Right lobe of liver (tissue), 6 donors: ENCODE results near the gene METTL25. TPM values are rescaled to one million over a fixed set of nuclear protein-coding genes. Genes with fewer than 3 reads are reported as not detected.

Experiments used
- ATAC-seq, 4 donors: fragments of 200-7000 bp; cut with Tn5 transposase; one replicate each; pipeline ENCODE4 v1.9.1; 2020; ENCODE audit warnings: mild to moderate bottlenecking in 4 of 4, moderate library complexity in 4 of 4
- DNase-seq, 3 donors: peaks; one replicate each; pipeline ENCODE4 v3.0.0-alpha.2; 2020
- H3K27ac ChIP-seq, 3 donors: fragments of 200-600 bp; one replicate each; pipeline ENCODE4 v1.8.0; 2022
- H3K27me3 ChIP-seq, 2 donors: fragments of 200-600 bp; one replicate each; pipeline ENCODE4 v1.8.0; 2022
- H3K36me3 ChIP-seq, 4 donors: fragments of 200-600 bp; sonication (generic) in 1 of 4; one replicate each; pipeline versions ENCODE4 v1.5.1 to v1.8.0; 2017 to 2022; ENCODE audit warnings: control low read depth in 1 of 4
- H3K4me1 ChIP-seq, 4 donors: fragments of 200-600 bp; sonication (generic) in 1 of 4; one replicate each; pipeline versions ENCODE4 v1.5.1 to v1.8.0; 2017 to 2022; ENCODE audit warnings: control low read depth in 1 of 4
- H3K4me3 ChIP-seq, 3 donors: fragments of 200-600 bp; one replicate each; pipeline ENCODE4 v1.8.0; 2022
- H3K9me3 ChIP-seq, 4 donors: fragments of 200-600 bp; sonication (generic) in 1 of 4; one replicate each; pipeline versions ENCODE4 v1.5.1 to v1.8.0; 2017 to 2022; ENCODE audit warnings: control low read depth in 1 of 4
- CTCF ChIP-seq, 4 donors: fragments of 200-600 bp in 3 of 4; fragments of 450-650 bp in 1 of 4; IDR thresholded peaks; one replicate each; pipeline versions ENCODE4 v1.5.1 to v1.8.0; 2016 to 2022; ENCODE audit warnings: antibody characterized with exemption in 4 of 4, mild to moderate bottlenecking in 2 of 4
- POLR2A ChIP-seq: fragments of 450-650 bp; IDR thresholded peaks from one replicate; pipeline ENCODE4 v1.6.1; 2017; ENCODE audit warnings: antibody characterized with exemption, mild to moderate bottlenecking
- WGBS: methylation state at CpG from one replicate; pipeline ENCODE4 v1.1.6; 2018; ENCODE audit warnings: low coverage, low lambda C conversion rate; ENCODE audit not compliant: insufficient coverage; ENCODE audit errors: missing lambda C conversion rate; 5-methylcytosine and 5-hydroxymethylcytosine counted together
- intact Hi-C, 2 donors: fragments of 100-400 bp; cut with DNase I; formaldehyde crosslinking; loops; one replicate each; pipeline versions ENCODE4 v1.11.2 to v1.14.1; 2022
- total RNA-seq, 6 experiments: library from RNA; depleted of rRNA in 2 of 6; stranded (reverse); fragments of >200 nt in 2 of 6; fragmentation: NEBNext Ultra II Directional in 3 of 6; extraction: Animal tissue kit (Norgen Biotek cat#: 25700) in 3 of 6; gene quantifications; one replicate each; pipeline versions ENCODE4 v1.1.0 to v1.2.4, GENCODE V29; 2016 to 2023
- donor health status: DM: no; HTN: yes; CAD: no.
- donor health status: DM: no; HTN: no; CAD: no.
- donor health status: DM: no; HTN: no; CAD: no.
- donor health status: DM: no; HTN: yes; CAD: no.
- donor health status: DM: no; HTN: yes; CAD: no.

METTL25 gene
- total RNA-seq, 6 experiments from 2014 or later, result 3.1 to 9.8 (median 5.4) TPM

GRCh38 chr12:82486524-82487235 is 128.4 kb downstream of the METTL25 start:
- WGBS, result 78% methylated on average over 2 of the region's 2 CpGs
- DNase-seq (no peak), ATAC-seq (no peak)
- Histone ChIP-seq H3K4me1 (no peaks in the 10 kb centered on the region), H3K4me3 (no peak overlapping the region), H3K27me3 (no peaks in the 10 kb centered on the region), H3K36me3 (no peaks in the 10 kb centered on the region), H3K9me3 (no peaks in the 10 kb centered on the region), H3K27ac (no peak overlapping the region)
- intact Hi-C loops, result no loop called here
- TF ChIP-seq CTCF (IDR thresholded peaks at IDR 0.05) (no peak), POLR2A (no peak)

DNA sequence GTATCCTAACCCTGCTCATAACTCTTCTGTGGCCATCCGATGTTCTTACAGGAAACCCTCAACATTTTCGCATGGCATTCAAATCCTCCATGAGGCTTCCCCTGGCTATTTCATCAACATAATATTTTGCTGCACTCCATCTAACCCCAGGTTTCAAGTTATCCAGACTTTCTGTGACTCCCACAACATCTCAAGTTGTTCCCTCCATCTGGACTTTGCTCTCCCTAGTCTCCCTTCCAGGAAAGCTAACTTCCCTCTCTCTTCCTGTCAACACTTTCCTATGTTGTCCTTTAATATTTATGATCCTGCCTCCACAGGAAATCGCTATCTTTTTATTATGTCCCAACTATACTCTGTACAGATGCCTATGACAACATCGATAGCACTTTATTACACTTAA is 146.1 kb downstream of the METTL25 start:
- H3K4me3 ChIP-seq, result no peak overlapping the region
- WGBS, result 33% methylated on average over 4 of the region's 4 CpGs
- intact Hi-C loops, result no loop called here
- H3K9me3 ChIP-seq, result no peaks in the 10 kb centered on the region
- TF ChIP-seq CTCF (IDR thresholded peaks at IDR 0.05) (no peak), POLR2A (no peak)
- no peaks in the 10 kb centered on the region for H3K4me1 ChIP-seq
- H3K36me3 ChIP-seq, result no peaks in the 10 kb centered on the region
- H3K27ac ChIP-seq, result no peak overlapping the region
- ATAC-seq, result no peak
- H3K27me3 ChIP-seq, result no peaks in the 10 kb centered on the region
- DNase-seq, result no peak

- intact Hi-C loops, result no loop called here
Measured at GRCh38 chr12:82505150-82505549, 146.8 kb downstream of the METTL25 start.

DNA sequence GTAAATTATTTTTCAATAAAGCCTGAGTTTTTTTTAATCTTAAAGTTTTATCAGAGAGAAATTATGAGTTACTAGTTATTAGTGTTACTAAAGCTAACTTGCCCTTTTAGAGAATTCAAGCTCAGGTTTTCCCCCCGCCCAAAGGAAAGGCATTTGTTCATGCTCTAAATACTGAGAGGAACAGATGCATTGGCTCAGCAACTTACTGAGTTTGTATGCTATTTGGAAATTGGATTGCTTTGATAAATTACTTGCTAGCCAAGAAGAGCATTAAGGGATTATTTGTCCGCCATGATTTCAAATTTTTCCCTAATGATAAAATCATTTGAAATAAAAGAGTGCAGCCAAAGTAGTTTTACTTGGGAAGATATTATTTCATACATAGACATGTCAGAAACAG is 149.4 kb downstream of the METTL25 start:
- Histone ChIP-seq H3K27ac (no peak overlapping the region), H3K9me3 (no peaks in the 10 kb centered on the region), H3K4me1 (no peaks in the 10 kb centered on the region), H3K4me3 (no peak overlapping the region), H3K36me3 (no peaks in the 10 kb centered on the region), H3K27me3 (no peaks in the 10 kb centered on the region)
- no peak for DNase-seq
- TF ChIP-seq CTCF (IDR thresholded peaks at IDR 0.05) (no peak), POLR2A (no peak)
- ATAC-seq, result no peak
- WGBS, result 74% methylated on average over 2 of the region's 2 CpGs
- intact Hi-C loops, result no loop called here

More at GRCh38 chr12:82505150-82505549, 146.8 kb downstream of the METTL25 start:
- Histone ChIP-seq H3K4me1 (no peaks in the 10 kb centered on the region), H3K36me3 (no peaks in the 10 kb centered on the region), H3K4me3 (no peak overlapping the region), H3K27me3 (no peaks in the 10 kb centered on the region), H3K9me3 (no peaks in the 10 kb centered on the region), H3K27ac (no peak overlapping the region)
- no peak for DNase-seq
- 49% methylated on average over 3 of the region's 3 CpGs for WGBS
- ATAC-seq, result no peak
- TF ChIP-seq CTCF (IDR thresholded peaks at IDR 0.05) (no peak), POLR2A (no peak)
